ENCODE measurements around the gene TPSD1. TPM values are rescaled to one million over a fixed set of nuclear protein-coding genes. Genes with fewer than 3 reads are reported as not detected.

TPSD1 gene
- total and polyA plus RNA-seq, 10 of the 15 experiments (the other 5 are each of a cell fraction or from before 2014, with no cell fraction given), result not detected

GRCh38 chr16:1293921-1294656 is 38.2 kb downstream of the TPSD1 start (continued):
- TF ChIP-seq E2F4 (IDR thresholded peaks at IDR 0.05; ENCODE audit: low read depth, low read length) (no peak), SMAD1 (IDR thresholded peaks at IDR 0.05; ENCODE audit: low read depth, partially characterized antibody) (no peak), CREM (IDR thresholded peaks at IDR 0.05; ENCODE audit: low read depth) (no peak), NR2F1 (conservative IDR thresholded peaks at IDR 0.05) (0 out of 2 replicates have a peak, but pooled peaks have one; percentile 22)

- ChIA-PET RAD21 (ENCODE audit: unreplicated experiment) (interaction anchor here (0.6 kb wide), 1 partner anchor 1458 kb away, joined by 3 read pairs; no protein-coding TSS in a partner anchor), POLR2A (no interaction called here), CTCF (interaction anchor here (0.8 to 1.1 kb wide), 2 partner anchors 46 to 47 kb away, joined by 3 read pairs; no protein-coding TSS in a partner anchor), SMC1A (ENCODE audit: uncharacterized antibody, unreplicated experiment) (interaction anchor here (2.3 kb wide), 1 partner anchor 10 kb away, joined by 5 read pairs; no protein-coding TSS in a partner anchor)
- Histone ChIP-seq H2AFZ (ENCODE audit: control insufficient read depth, low read depth, low read length) (no peak overlapping the region), H3K9ac (ENCODE audit: control insufficient read depth, insufficient read depth, low read length) (no peak overlapping the region), H3K36me3 (ENCODE audit: control insufficient read depth in 2 of 2, insufficient read depth in 2 of 2, low read length in 1 of 2) (no peaks in the 10 kb centered on the region), H3K4me2 (ENCODE audit: control insufficient read depth, insufficient read depth) (no peak overlapping the region), H3K27ac (ENCODE audit: control insufficient read depth, insufficient read depth) (no peak overlapping the region), H3K27me3 (replicated peaks in 1 of 2; ENCODE audit: control insufficient read depth in 2 of 2, insufficient read depth in 2 of 2, low read length in 1 of 2) (no peaks in the 10 kb centered on the region), H3K9me3 (replicated peaks; ENCODE audit: control insufficient read depth, insufficient read depth, low read length) (no peaks in the 10 kb centered on the region), H3K4me3 (no peak overlapping the region), H3K79me2 (ENCODE audit: control insufficient read depth, insufficient read depth, low read length) (no peaks in the 10 kb centered on the region), H4K20me1 (ENCODE audit: control insufficient read depth, insufficient read depth) (no peaks in the 10 kb centered on the region), H3K4me1 (ENCODE audit: control insufficient read depth, insufficient read depth, low read length) (no peaks in the 10 kb centered on the region)
- DNase-seq (ENCODE audit: low read depth, low spot score), result no peak
- no peak for FAIRE-seq
- intact Hi-C loops (cut with micrococcal nuclease; ENCODE audit: unreplicated experiment) (no loop called here), in situ Hi-C loops (cut with MboI) (no loop called here)
- BruUV-seq (replicated peaks), result no TSS peak
- ATAC-seq, result no peak
- WGBS (ENCODE audit: insufficient coverage, insufficient replicate concordance, low lambda C conversion rate, missing lambda C conversion rate), result 49% methylated on average over 5 of the region's 5 CpGs
- TF ChIP-seq ZBTB40 (IDR thresholded peaks at IDR 0.05; ENCODE audit: borderline replicate concordance), result no peak
- TF ChIP-seq E4F1 (IDR thresholded peaks at IDR 0.05; ENCODE audit: borderline replicate concordance, partially characterized antibody), result no peak
- no peak for TF ChIP-seq SREBF2 (IDR thresholded peaks at IDR 0.05; ENCODE audit: low read length)
- TF ChIP-seq ZNF207 (IDR thresholded peaks at IDR 0.05; ENCODE audit: borderline replicate concordance), result no peak
- TF ChIP-seq TCF3 (IDR thresholded peaks at IDR 0.05; ENCODE audit: borderline replicate concordance, insufficient read depth, low read depth, low read length), result no peak
- no peak for TF ChIP-seq NKRF (conservative IDR thresholded peaks at IDR 0.05)
- no peak for TF ChIP-seq PAX5 (IDR thresholded peaks at IDR 0.05; ENCODE audit: borderline replicate concordance, low read depth, low read length)
- TF ChIP-seq NFIC (IDR thresholded peaks at IDR 0.05; ENCODE audit: low read depth, low read length), result no peak
These were observed 39.6 kb downstream of the TPSD1 start for GRCh38 chr16:1295465-1295864.
